Panc1 (cell line): ENCODE measurements around the gene RANBP2. TPM values are rescaled to one million over a fixed set of nuclear protein-coding genes. Genes with fewer than 3 reads are reported as not detected.
A peak's percentile ranks its signal among the peaks of the same experiment; 100 is the strongest.
"Not testable (repeated sequence)": the region's sequence is repeated elsewhere in the genome, so short reads cannot be mapped to it uniquely, and the experiment has no call there.

Experiments used
- ATAC-seq: fragments of 200-7000 bp; cut with Tn5 transposase; 2 replicates; pipeline ENCODE4 v1.9.1; 2020; ENCODE audit warnings: mild to moderate bottlenecking, moderate library complexity
- BruUV-seq: library from RNA; stranded (reverse); fragments of 400-500 nt; replicated peaks from 2 replicates; lab custom pipeline; 2021; lab: Mats Ljungman, UMichigan
- CTCF ChIA-PET: fragments of 300-600 bp; sonication (Branson Sonifier 250); formaldehyde crosslinking; loops from one replicate; lab custom pipeline; 2022; ENCODE audit warnings: antibody characterized with exemption; lab: Charles Lee
- POLR2A ChIA-PET: fragments of 300-600 bp; sonication (Branson Sonifier 250); formaldehyde crosslinking; loops from one replicate; lab custom pipeline; 2022; ENCODE audit warnings: antibody characterized with exemption; lab: Charles Lee
- DNase-seq: peaks from one replicate; pipeline ENCODE4 v3.0.0-alpha.2; 2010; ENCODE audit warnings: low read depth, low spot score
- H3K27ac ChIP-seq: 2 replicates; pipeline ENCODE4 v1.5.1; 2011; ENCODE audit warnings: mild to moderate bottlenecking, low read length, inconsistent platforms
- H3K27me3 ChIP-seq: fragments of 200-500 bp; sonication (Bioruptor generic); 2 replicates; pipeline ENCODE4 v1.6.0; 2014; ENCODE audit warnings: low read length, inconsistent platforms; ENCODE audit not compliant: control insufficient read depth, insufficient read depth
- H3K36me3 ChIP-seq: fragments of 200-500 bp; sonication (Bioruptor generic); 2 replicates; pipeline ENCODE4 v1.5.1; 2014; ENCODE audit warnings: inconsistent platforms, mild to moderate bottlenecking, low read length, moderate library complexity; ENCODE audit not compliant: control insufficient read depth, insufficient read depth
- H3K4me1 ChIP-seq: 2 replicates; pipeline ENCODE4 v1.5.1; 2011; ENCODE audit warnings: inconsistent platforms, mild to moderate bottlenecking, low read length, moderate library complexity; ENCODE audit not compliant: control insufficient read depth, insufficient read depth
- H3K4me3 ChIP-seq, 2 experiments: 2 replicates each; pipeline ENCODE4 v1.5.1; 2011 to 2012; ENCODE audit warnings: low read depth in 2 of 2, low read length in 2 of 2, mild to moderate bottlenecking in 2 of 2, inconsistent platforms in 1 of 2, moderate library complexity in 1 of 2
- H3K9me3 ChIP-seq: fragments of 200-500 bp; sonication (Bioruptor generic); 2 replicates; pipeline ENCODE4 v1.5.1; 2014; ENCODE audit warnings: low read depth, mild to moderate bottlenecking, inconsistent platforms, low read length, moderate library complexity; ENCODE audit not compliant: control insufficient read depth, insufficient read depth
- TCF7L2 ChIP-seq: IDR thresholded peaks from 2 replicates; pipeline ENCODE4 v1.6.1; 2011; ENCODE audit warnings: mild to moderate bottlenecking, low read depth, low read length, inconsistent platforms
- in situ Hi-C: cut with HindIII; loops from 2 replicates; pipeline ENCODE4 v1.10.0; 2016; ENCODE audit warnings: low sequenced_read_pairs, low pct_unique_long_range_greater_than_20kb
- intact Hi-C: fragments of 100-400 bp; cut with micrococcal nuclease; formaldehyde crosslinking; loops from one replicate; pipeline ENCODE4 v1.10.0; 2022; ENCODE audit not compliant: unreplicated experiment
- total RNA-seq: library from RNA; stranded (reverse); gene quantifications from one replicate; pipeline ENCODE4 v1.2.1, GENCODE V29; 2021; ENCODE audit not compliant: unreplicated experiment
- TF ChIP-seq, protein P1 (sequence below), 2 experiments: IDR thresholded peaks; 2 replicates each; pipeline ENCODE4 v1.6.1; 2011 to 2012; ENCODE audit warnings: low read depth in 2 of 2, control low read depth in 1 of 2, low read length in 1 of 2, mild to moderate bottlenecking in 1 of 2, moderate library complexity in 1 of 2; ENCODE audit not compliant: insufficient read depth in 1 of 2

Gene RANBP2
- total RNA-seq, 1 experiment from 2014 or later, result 92.1 TPM

DNA sequence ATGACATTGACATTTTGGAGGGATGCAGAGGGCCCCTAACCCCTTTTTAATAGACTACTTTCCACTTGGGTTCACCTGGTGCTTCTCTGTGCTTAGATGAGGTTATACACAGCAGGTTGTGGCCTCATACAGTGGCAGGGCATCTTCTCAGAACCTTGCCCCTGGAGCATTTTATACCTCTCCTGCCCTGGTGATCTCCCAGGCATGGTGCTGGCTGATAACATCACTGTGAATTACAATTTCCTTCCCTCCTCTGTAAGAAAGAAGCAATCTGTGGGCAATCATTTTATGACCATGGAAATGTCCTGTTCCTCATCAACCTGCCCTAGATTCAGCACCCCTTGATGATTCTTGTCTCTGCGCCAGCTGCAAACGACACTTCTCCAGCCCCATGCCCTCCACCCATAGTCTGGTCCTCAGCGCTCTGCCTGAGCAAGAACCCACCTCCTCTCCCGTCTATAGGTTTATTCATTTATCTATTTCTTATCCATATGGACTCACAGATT, 42.0 kb upstream of the RANBP2 start:
- H3K27me3 ChIP-seq, BruUV-seq, H3K27ac ChIP-seq, H3K4me3 ChIP-seq, intact Hi-C loops, H3K4me1 ChIP-seq, DNase-seq, in situ Hi-C loops, H3K9me3 ChIP-seq, ATAC-seq, H3K36me3 ChIP-seq, CTCF ChIA-PET, POLR2A ChIA-PET: not testable (repeated sequence)

DNA sequence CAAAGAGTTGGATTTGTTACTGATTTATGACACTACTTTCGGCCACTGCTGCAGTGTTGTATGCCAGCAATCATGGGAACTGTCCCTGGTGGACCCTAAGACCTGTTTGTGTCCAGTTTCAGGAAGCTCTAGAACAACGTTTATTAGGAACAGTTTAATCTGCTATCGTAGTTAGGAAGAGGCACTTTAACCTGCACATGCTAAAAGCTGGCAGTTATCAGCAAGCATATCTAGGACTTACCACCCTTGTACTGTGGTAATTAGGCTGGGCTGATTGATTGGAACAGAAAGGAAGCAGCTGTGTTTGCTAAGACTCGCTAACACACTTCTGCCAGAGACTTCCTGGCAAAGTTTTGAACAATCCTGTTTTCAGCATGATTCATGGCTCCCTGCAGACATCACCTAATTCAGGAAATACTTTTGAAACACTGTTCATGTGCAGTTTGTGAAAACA, 41.1 kb upstream of the RANBP2 start:
- peak overlapping the region; percentile 48; the same call in 1 of the 2 replicates for H3K27ac ChIP-seq
- in situ Hi-C loops, POLR2A ChIA-PET, H3K27me3 ChIP-seq, CTCF ChIA-PET, H3K9me3 ChIP-seq, H3K4me1 ChIP-seq, H3K4me3 ChIP-seq, DNase-seq, H3K36me3 ChIP-seq, intact Hi-C loops: not testable (repeated sequence)
- TF ChIP-seq TCF7L2, result 0 out of 2 replicates have a peak, but pooled peaks have one; percentile 29
- TF ChIP-seq, protein P1, sequence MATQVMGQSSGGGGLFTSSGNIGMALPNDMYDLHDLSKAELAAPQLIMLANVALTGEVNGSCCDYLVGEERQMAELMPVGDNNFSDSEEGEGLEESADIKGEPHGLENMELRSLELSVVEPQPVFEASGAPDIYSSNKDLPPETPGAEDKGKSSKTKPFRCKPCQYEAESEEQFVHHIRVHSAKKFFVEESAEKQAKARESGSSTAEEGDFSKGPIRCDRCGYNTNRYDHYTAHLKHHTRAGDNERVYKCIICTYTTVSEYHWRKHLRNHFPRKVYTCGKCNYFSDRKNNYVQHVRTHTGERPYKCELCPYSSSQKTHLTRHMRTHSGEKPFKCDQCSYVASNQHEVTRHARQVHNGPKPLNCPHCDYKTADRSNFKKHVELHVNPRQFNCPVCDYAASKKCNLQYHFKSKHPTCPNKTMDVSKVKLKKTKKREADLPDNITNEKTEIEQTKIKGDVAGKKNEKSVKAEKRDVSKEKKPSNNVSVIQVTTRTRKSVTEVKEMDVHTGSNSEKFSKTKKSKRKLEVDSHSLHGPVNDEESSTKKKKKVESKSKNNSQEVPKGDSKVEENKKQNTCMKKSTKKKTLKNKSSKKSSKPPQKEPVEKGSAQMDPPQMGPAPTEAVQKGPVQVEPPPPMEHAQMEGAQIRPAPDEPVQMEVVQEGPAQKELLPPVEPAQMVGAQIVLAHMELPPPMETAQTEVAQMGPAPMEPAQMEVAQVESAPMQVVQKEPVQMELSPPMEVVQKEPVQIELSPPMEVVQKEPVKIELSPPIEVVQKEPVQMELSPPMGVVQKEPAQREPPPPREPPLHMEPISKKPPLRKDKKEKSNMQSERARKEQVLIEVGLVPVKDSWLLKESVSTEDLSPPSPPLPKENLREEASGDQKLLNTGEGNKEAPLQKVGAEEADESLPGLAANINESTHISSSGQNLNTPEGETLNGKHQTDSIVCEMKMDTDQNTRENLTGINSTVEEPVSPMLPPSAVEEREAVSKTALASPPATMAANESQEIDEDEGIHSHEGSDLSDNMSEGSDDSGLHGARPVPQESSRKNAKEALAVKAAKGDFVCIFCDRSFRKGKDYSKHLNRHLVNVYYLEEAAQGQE (IDR thresholded peaks at IDR 0.05; ENCODE audit: insufficient read depth in 1 of 2, low read depth in 2 of 2, low read length in 1 of 2), result peak in 1 of 2 experiments; percentile 34; a peak in 1 of 4 replicates
- BruUV-seq, result TSS peak; percentile 37
- ATAC-seq, result peak; percentile 87

DNA sequence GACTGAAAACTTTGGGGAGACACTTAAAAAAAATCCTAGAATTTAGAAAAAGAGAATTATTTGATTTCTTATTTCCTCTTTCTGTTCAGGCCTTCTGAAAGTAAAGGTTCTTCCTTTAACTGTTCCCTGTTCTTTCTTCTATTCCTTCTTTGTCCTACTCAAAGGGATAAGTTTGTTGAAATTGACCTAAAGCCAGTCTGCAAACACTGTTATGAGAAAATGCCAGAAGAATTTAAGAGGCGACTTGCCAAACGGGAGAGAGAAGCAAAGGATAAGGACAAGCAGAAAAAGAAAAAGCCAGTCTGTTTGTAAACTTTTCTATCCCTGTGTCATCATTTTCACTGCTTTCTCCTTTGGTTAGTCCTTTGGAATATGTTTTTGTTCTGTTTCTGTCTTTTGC, 38.5 kb upstream of the RANBP2 start:
- H3K27me3 ChIP-seq, DNase-seq, BruUV-seq, CTCF ChIA-PET, H3K36me3 ChIP-seq, H3K9me3 ChIP-seq, H3K4me3 ChIP-seq, H3K4me1 ChIP-seq, intact Hi-C loops, in situ Hi-C loops, ATAC-seq: not testable (repeated sequence)
- POLR2A ChIA-PET, result interaction anchor here (0.6 kb wide), 1 partner anchor 727 kb away, joined by 7 read pairs; no protein-coding TSS in a partner anchor
- peak overlapping the region; percentile 57; the same call in 1 of the 2 replicates for H3K27ac ChIP-seq
